OCI-LY3 (cell line): ENCODE data around the gene CPLANE2.

Source experiments
- H2AFZ ChIP-seq: fragments of 200-600, 300-600 bp; shearing (Covaris generic); 2 replicates; pipeline ENCODE4 v1.6.0; 2014; ENCODE audit warnings: antibody characterized with exemption, low read depth, low read length
- H3K27ac ChIP-seq: fragments of 200-600, 300-600 bp; sonication (generic); 2 replicates; pipeline ENCODE4 v1.5.1; 2014; ENCODE audit warnings: mild to moderate bottlenecking, low read length, moderate library complexity, mixed read lengths
- H3K27me3 ChIP-seq: fragments of 200-600, 300-600 bp; sonication (generic); 2 replicates; pipeline ENCODE4 v1.6.1; 2014; ENCODE audit warnings: low read depth, low read length, mixed read lengths
- H3K36me3 ChIP-seq: fragments of 200-600, 300-600 bp; sonication (generic); replicated peaks from 2 replicates; pipeline ENCODE3; 2014; ENCODE audit warnings: low read depth, low read length, mixed read lengths
- H3K4me1 ChIP-seq: fragments of 300-600, 200-600 bp; sonication (generic); 2 replicates; pipeline ENCODE4 v1.6.1; 2014; ENCODE audit warnings: low read length, mixed read lengths
- H3K4me2 ChIP-seq: fragments of 200-600, 300-600 bp; sonication (generic); 2 replicates; pipeline ENCODE4 v1.6.1; 2014; ENCODE audit warnings: low read length, mixed read lengths
- H3K4me3 ChIP-seq: fragments of 300-600, 200-600 bp; sonication (generic); 2 replicates; pipeline ENCODE4 v1.5.1; 2014; ENCODE audit warnings: antibody characterized with exemption, mild to moderate bottlenecking, low read length, moderate library complexity
- H3K79me2 ChIP-seq: fragments of 300-600, 200-600 bp; shearing (Covaris generic); 2 replicates; pipeline ENCODE4 v1.6.1; 2014; ENCODE audit warnings: mild to moderate bottlenecking, low read length, mixed read lengths
- H3K9ac ChIP-seq: fragments of 300-600, 200-600 bp; shearing (Covaris generic); 2 replicates; pipeline ENCODE4 v1.6.0; 2014; ENCODE audit warnings: mild to moderate bottlenecking, low read length, moderate library complexity
- H3K9me3 ChIP-seq: fragments of 200-600, 300-600 bp; shearing (Covaris generic); 2 replicates; pipeline ENCODE4 v1.6.1; 2014; ENCODE audit warnings: low read length, mixed read lengths; ENCODE audit not compliant: insufficient read depth
- H4K20me1 ChIP-seq: fragments of 200-600, 300-600 bp; sonication (generic); 2 replicates; pipeline ENCODE4 v1.6.1; 2016; ENCODE audit warnings: low read length, mixed read lengths; ENCODE audit not compliant: insufficient read depth
- CTCF ChIP-seq: fragments of 200-600, 300-600 bp; sonication (generic); IDR thresholded peaks from 2 replicates; pipeline ENCODE4 v1.5.1; 2014; ENCODE audit warnings: antibody characterized with exemption, low read length, low read depth
- EZH2phosphoT487 ChIP-seq: fragments of 200-600 bp; shearing (Covaris generic); IDR thresholded peaks from 2 replicates; pipeline ENCODE4 v1.6.1; 2018; ENCODE audit warnings: antibody characterized with exemption, mixed run types, low read depth

Gene CPLANE2

GRCh38 chr1:16236511-16237342 lies at the start of gene CPLANE2:
TSS of gene CPLANE2 (minus strand) at chr1:16237183. CDS start at chr1:16236742, 441 bp downstream.
- Histone ChIP-seq H3K9me3 (no peaks in the 10 kb centered on the region), H3K4me1 (peaks cover 11% of the 10 kb centered on the region), H3K9ac (peak within 1 kb of the TSS; percentile 84), H4K20me1 (no peaks in the 10 kb centered on the region), H3K79me2 (no peaks in the 10 kb centered on the region), H3K4me2 (peak within 1 kb of the TSS; percentile 77), H3K4me3 (peak within 1 kb of the TSS; percentile 96), H2AFZ (peak within 1 kb of the TSS; percentile 71; the same call in 1 of the 2 replicates), H3K27ac (peak within 1 kb of the TSS; percentile 37; the same call in 1 of the 2 replicates), H3K36me3 (no peaks in the 10 kb centered on the region), H3K27me3 (no peaks in the 10 kb centered on the region)
- TF ChIP-seq CTCF, result no peak
- no peak for TF ChIP-seq EZH2phosphoT487

- Histone ChIP-seq H3K27ac (no peak overlapping the region), H3K9me3 (no peaks in the 10 kb centered on the region), H3K4me2 (no peak overlapping the region), H3K79me2 (peaks cover 6% of the 10 kb centered on the region; the same call in 1 of the 2 replicates), H3K4me3 (no peak overlapping the region), H3K9ac (no peak overlapping the region), H3K27me3 (no peaks in the 10 kb centered on the region), H3K4me1 (no peaks in the 10 kb centered on the region), H2AFZ (no peak overlapping the region), H4K20me1 (peaks cover 3% of the 10 kb centered on the region; the same call in 1 of the 2 replicates), H3K36me3 (peaks cover 8% of the 10 kb centered on the region)
- TF ChIP-seq EZH2phosphoT487 (no peak), CTCF (no peak)
These were observed 49.1 kb upstream of the CPLANE2 start for GRCh38 chr1:16286122-16286521.

GRCh38 chr1:16281765-16282164 lies 44.8 kb upstream of the CPLANE2 start:
- Histone ChIP-seq H3K9me3 (no peaks in the 10 kb centered on the region), H3K36me3 (peaks cover 2% of the 10 kb centered on the region), H4K20me1 (no peaks in the 10 kb centered on the region; the same call in 1 of the 2 replicates), H3K4me1 (no peaks in the 10 kb centered on the region), H3K9ac (no peak overlapping the region), H2AFZ (no peak overlapping the region), H3K4me3 (no peak overlapping the region), H3K27ac (no peak overlapping the region), H3K27me3 (no peaks in the 10 kb centered on the region), H3K4me2 (no peak overlapping the region), H3K79me2 (peaks cover 1% of the 10 kb centered on the region; the same call in 1 of the 2 replicates)
- no peak for TF ChIP-seq EZH2phosphoT487

- Histone ChIP-seq H3K79me2 (no peaks in the 10 kb centered on the region; the same call in 1 of the 2 replicates), H2AFZ (no peak overlapping the region), H3K4me1 (no peaks in the 10 kb centered on the region), H3K4me3 (no peak overlapping the region), H3K9ac (no peak overlapping the region), H3K9me3 (no peaks in the 10 kb centered on the region), H3K27me3 (no peaks in the 10 kb centered on the region), H4K20me1 (no peaks in the 10 kb centered on the region; the same call in 1 of the 2 replicates), H3K27ac (no peak overlapping the region), H3K36me3 (no peaks in the 10 kb centered on the region), H3K4me2 (no peak overlapping the region)
- TF ChIP-seq CTCF (no peak), EZH2phosphoT487 (no peak)
These were observed 42.2 kb upstream of the CPLANE2 start for GRCh38 chr1:16279186-16279585.
